DMS 273 treated with DMSO at 0.1 percent for 48 hours (cell line): ENCODE data around the gene ATP6V0E1.
"Not testable (repeated sequence)": the region's sequence is repeated elsewhere in the genome, so short reads cannot be mapped to it uniquely, and the experiment has no call there.

Experiments used
- DNase-seq: peaks from one replicate; lab custom pipeline; 2025; lab: John Stamatoyannopoulos, UW

The ATP6V0E1 gene

DNA sequence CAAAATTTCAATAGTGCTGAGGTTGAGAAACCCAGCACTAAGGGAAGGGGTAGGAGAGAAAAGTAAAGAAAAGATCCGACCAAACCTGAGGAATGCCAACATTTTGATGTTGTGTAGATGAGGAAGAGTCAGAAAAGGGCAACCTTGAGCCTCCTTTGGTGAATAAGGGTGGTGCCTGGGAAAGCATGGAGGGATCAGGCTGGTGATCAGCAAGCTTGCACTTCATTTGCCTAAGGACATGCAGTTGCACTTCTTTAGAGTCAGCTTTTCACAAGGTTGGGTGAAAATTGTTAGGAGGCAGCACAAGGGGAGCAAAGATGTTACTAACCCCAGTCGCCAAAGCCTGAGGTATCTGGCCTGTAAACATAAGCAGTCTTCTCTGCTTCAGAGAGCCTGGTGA lies 20.4 kb downstream of the ATP6V0E1 start:
- no peak for DNase-seq

- DNase-seq: no peak
Observed at GRCh38 chr5:173004447-173004846, 20.9 kb downstream of the ATP6V0E1 start.

GRCh38 chr5:173010021-173010420 lies 26.4 kb downstream of the ATP6V0E1 start:
- no peak for DNase-seq

DNA sequence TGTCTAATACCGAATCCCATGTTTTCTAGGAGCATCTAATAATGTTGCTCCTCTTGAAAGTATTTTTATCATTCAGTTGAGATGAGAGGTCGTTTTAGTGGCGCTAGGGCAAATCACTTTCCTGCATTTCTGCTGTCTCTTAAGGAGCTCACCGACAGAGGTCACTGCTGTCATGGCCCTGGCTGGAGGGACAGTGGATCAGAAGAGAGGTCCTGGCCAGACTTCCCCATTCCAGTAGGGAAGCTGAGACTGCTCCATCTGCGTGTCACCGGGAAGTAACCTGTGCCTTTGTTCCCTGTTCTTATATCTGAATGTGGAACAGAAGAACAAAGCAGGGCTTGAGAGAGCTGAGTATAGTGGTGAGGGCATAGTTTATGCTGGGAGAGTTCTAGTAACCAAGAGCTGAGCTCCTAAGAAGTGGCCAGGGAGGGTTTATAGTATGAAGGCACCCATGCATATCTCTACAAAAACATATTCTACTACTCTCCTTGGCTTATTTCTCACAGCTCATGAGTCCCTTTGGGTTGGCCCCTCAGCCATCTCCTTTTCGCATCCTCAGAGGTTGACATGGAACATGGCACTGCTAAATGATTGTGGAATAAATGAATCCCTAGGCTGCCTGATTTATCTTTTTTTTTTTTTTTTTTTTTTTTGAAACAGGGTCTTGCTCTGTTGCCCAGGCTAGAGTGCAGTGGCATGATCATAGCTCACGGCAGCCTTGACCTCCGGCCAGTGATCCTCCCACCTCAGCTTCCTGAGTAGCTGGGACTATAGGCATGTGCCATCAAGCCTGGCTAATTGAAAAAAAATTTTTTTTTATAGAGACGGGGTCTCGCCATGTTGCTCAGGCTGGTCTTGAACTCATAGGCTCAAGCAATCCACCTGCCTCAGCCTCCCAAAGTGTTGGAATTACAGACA lies 27.2 kb downstream of the ATP6V0E1 start:
- no peak for DNase-seq

DNA sequence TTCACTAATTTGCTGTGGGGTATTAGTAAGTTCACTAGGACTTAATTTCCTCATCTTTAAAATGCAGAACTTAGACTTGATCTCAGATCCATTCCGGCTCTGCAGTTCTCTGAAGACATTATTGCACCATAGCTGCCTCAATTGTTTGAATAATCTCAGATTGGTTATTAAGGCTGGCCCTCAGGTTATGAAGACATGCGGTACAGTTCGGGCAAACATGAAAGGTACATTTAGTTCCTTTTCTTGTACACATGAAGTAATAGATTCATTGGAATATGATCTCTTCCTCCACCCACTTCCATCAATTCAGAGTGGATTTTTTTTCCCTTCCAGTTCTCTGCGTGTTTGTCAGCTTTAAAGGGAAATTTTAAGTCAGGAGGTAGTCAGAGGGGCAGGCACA lies 28.0 kb downstream of the ATP6V0E1 start:
- DNase-seq: no peak

GRCh38 chr5:173012882-173013281 lies 29.3 kb downstream of the ATP6V0E1 start:
- DNase-seq: no peak

DNA sequence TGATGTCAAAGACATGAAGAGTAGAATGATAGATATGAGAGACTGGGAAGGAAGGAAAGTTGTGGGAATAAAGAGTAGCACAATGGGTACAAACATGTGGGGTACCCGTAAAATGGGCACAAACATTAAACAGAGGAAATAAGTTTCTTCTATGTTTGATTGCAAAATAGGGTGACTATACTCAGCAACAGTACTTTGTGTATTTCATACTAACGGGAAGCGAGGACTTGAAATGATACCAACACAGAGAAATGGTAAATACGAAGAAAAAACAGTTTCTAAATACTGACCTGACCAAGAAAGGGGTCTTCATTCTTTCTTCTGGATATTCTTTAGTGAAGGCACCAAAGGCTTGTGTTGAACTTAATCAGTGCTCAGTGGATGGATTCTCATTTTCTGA lies 31.1 kb downstream of the ATP6V0E1 start:
- no peak for DNase-seq

DNA sequence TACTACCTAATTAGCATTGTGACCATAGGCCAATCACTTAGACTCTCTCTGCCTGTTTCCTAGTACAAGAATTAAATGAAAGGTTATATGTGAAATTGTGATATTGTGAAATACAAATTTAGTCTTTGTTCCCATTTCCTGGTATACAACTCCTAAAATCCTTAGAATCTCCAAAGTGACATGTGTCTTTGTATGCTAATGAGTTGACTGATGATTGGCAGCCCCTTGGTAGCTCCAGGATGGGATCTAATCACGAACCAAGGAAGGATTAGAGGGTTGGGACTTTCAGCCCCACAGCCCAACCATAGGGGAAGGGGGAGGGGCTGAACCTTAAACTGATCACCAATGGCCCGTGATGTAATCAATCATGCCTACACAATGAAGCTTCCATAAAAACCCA lies 31.6 kb downstream of the ATP6V0E1 start:
- DNase-seq: no peak

DNA sequence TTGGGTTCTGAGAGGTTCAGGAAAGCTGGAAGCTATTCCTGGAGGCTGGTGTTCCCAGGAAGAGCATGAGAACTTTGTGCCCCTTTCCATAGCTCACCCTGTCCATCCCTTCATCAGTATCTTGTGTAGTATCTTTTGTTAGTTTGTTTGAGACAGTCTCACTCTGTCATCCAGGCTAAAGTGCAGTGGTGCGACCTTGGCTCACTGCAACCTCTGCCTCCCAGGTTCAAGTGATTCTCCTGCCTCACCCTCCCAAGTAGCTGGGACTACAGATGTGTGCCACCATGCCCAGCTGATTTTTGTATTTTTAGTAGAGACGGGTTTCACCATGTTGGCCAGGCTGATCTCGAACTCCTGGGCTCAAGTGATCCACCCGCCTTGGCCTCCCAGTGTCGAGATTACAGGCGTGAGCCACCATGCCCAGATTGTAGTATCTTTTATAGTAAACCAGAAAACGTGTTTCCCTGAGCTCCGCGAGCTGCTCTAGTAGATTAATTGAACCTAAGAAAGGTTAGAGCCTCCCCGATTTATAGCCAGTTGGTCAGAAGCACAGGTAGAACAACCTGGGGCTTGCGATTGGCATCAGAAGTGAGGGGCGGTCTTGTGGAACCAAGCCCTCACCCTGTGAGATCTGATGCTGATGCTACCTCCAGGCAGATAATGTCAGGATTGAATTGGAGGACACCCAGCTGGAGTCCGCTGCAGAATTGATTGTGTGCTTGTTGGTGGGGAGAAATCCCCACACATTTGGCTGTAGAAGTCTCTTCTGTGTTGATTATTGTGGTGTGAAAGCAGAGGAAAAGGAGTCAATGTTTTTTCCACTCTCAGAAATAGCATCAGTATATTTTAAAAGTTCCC lies 32.3 kb downstream of the ATP6V0E1 start:
- DNase-seq: no peak

GRCh38 chr5:173016598-173017046 lies 33.1 kb downstream of the ATP6V0E1 start:
- no peak for DNase-seq

GRCh38 chr5:173017087-173017486 lies 33.5 kb downstream of the ATP6V0E1 start:
- DNase-seq: not testable (repeated sequence)

DNA sequence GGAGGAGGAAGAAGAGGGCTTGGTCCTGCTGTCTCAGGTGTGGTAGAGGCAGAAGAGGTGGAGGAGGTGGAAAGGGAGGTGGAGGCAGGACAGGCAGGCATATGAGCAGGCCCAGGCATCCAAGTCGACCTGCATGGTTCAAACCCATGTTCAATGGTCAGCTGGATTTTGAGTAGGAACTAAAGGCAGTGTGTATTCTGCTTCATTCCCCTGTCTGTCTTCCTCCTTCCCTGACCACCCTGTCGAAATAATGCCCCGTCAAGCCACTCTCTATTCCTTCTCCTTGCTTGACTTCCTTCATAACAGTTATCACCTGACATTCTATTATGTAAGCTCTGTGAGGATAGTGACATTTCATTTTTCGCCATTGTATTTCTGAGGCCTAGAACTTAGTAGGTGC lies 34.8 kb downstream of the ATP6V0E1 start:
- no peak for DNase-seq

DNA sequence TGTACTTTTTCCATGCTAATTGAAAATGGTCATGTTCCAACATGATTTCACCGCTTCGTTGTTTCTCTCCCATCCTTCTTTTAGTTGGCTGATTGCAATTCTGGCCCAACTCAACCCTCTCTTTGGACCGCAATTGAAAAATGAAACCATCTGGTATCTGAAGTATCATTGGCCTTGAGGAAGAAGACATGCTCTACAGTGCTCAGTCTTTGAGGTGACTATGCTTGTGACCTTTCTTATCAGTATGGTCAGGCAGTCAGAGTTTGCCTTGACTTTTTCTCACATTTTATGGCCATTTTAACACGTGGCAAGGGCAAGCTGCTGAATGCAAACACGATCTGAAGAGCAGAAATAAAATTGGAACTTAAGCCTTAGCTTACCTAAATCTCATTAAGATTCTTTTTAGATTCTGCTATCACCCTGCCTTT lies 36.6 kb downstream of the ATP6V0E1 start:
- DNase-seq: no peak

DNA sequence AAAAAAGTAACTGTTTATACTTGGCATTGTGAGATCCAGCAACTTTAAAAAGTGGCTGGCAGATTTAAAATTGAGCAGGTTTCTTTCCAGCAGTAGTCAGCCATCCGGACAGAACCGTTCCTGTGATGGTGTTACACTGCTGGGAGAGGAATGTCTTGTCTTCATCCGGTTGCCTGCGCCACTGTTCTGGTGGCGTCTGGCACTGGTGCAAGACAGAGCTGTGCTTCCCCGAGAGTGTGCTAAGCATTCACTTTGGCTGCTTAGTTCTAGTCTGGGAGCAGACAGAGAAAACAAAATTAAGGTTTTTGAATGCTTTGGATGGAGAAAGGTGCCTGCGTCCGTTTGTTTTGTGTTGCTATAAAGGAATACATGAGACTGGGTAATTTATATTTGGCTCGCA lies 37.1 kb downstream of the ATP6V0E1 start:
- DNase-seq: no peak

GRCh38 chr5:173025651-173026050 lies 42.1 kb downstream of the ATP6V0E1 start:
- DNase-seq: no peak

DNA sequence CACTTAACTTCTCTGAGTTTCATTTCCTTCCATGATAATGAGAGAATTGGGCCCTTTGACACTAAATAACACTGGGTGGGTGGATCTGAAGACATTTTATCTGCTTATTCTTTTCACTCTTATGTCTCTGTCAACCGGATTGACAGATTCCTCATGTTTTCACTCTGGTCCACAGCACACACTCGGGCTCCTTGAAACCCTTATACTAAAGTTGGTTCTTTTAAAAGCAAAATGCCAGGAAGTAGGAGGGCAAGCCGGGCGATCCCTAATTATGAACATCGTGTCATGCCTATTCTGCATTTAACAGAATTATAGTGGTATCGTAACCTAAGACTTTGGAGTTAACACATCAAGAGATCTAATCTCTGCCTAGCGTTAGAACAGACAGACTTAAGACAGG lies 44.3 kb downstream of the ATP6V0E1 start:
- no peak for DNase-seq

DNA sequence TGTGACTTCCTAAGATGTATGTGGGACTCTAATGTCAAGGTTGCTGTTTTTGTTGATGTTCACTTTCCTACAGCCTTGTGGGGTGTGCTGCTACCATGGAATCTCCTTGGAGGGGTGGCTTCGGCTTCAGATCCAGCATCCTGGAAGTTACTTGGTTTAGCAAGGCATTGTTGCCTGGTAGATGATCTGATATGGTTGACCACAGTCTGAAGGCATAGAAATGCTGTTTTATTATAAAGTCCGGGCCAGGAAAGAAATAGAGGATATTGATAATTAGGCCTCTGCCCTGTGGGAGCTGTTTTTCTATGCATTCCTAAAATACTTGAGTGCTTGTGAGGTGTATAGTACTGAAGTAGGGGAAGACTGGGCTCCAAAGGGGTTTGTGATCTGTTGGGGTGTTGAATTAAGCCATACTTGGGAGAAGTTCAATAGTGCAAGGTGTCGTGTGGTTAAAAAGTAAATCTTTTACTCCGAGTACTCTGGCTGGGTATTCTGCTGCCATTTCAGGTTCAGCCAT lies 45.3 kb downstream of the ATP6V0E1 start:
- no peak for DNase-seq

DNA sequence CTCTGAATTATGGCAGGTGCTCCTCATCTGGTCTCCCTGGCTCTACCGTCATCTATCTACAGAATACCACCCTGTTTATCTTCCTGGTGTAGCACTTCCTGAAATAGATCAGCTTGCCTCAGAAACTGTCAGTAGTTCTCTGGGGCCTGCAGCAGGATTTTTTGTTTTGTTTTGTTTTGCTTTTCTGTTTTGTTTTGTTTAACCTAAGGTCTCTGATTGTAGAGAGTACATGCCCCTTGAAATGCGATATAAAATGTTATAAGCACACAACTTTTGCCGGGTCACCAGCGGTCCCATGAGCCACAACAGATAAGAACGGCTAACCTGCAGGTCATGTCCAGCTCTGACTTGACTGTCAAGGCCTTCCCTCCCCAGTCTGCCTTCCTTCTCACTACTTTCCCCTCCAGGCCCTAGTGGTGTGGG lies 45.9 kb downstream of the ATP6V0E1 start:
- DNase-seq: no peak

- not testable (repeated sequence) for DNase-seq
Observed at GRCh38 chr5:173032096-173032495, 48.5 kb downstream of the ATP6V0E1 start.

- no peak for DNase-seq
Observed at GRCh38 chr5:173032730-173033129, 49.2 kb downstream of the ATP6V0E1 start.

DNA sequence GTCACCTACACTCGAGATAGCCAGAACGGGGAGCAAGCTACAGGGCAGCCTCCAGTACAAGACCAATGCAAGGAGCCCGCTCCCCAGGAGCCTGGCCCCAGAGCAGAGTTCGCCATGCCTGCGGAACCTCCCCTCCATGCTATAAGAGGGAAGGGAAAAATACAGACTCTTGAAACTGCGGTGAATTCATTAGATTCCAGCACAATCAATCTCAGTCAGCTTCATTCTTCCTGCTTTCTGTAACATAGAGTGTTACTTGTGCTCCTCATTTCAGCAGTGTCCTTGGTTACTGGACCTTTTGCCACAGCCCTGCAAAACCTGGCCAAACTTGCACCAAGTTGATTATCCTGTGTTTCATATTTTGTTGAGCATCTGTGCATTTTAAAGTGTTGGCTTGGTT lies 50.4 kb downstream of the ATP6V0E1 start:
- DNase-seq: no peak

DNA sequence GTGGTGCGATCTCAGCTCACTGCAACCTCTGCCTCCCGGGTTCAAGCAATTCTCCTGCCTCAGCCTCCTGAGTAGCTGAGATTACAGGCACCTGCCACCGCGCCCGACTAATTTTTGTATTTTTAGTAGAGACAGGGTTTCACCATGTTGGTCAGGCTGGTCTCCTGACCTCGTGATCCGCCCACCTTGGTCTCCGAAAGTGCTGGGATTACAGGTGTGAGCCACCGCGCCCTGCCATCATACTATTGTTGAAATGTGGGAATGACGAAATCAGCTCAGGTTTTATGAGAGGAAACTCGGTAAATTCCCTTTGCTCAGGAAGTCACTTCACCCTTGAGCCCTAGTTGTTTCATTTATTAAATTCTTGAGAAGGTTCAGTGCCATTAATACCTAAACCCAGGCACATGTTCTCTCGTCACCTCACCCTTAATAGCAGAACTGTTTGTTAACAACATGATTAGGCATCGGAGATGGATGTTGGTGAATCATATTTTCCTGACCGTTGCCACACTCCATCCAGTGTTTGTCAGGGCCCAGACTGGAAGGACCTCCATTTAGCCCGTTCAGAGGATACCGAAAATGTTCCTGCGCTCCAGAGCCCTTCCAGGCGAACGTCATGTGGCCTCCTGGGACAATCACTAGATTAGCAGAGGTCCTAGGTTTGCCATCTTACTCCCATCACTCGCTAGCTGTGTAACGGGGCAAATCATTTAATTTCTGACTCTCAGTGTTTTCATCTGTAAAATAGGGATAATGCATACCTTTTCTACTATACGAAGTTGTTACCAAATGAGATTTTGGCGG lies 52.5 kb downstream of the ATP6V0E1 start:
- DNase-seq: no peak
